B cell (primary cell): ENCODE results near the gene TMEM53. TPM values are rescaled to one million over a fixed set of nuclear protein-coding genes. Genes with fewer than 3 reads are reported as not detected.

Experiments
- ATAC-seq: fragments of 200-7000 bp; cut with Tn5 transposase; one replicate; pipeline ENCODE4 v1.10.0; 2021; ENCODE audit warnings: low read depth, mild to moderate bottlenecking, moderate number of reproducible peaks, moderate library complexity
- CTCF ChIA-PET: fragments of 350-600 bp; sonication (Branson Sonifier 250); formaldehyde crosslinking; loops from one replicate; lab custom pipeline; 2021; ENCODE audit warnings: antibody characterized with exemption, inconsistent platforms; lab: Charles Lee
- POLR2A ChIA-PET: fragments of 350-600 bp; sonication (Branson Sonifier 250); formaldehyde crosslinking; loops from one replicate; lab custom pipeline; 2021; ENCODE audit warnings: antibody characterized with exemption; lab: Charles Lee
- DNase-seq: peaks from one replicate; pipeline ENCODE4 v3.0.0; 2013
- H2AFZ ChIP-seq: 2 replicates; pipeline ENCODE4 v1.6.1; 2012; ENCODE audit warnings: mild to moderate bottlenecking, low read depth, low read length; ENCODE audit not compliant: insufficient read depth, poor library complexity, severe bottlenecking
- H3K27ac ChIP-seq, 2 donors: 1 replicate in 1 of 2; 2 replicates in 1 of 2; pipeline ENCODE4 v1.5.1; 2012 to 2013; ENCODE audit warnings: low read length in 2 of 2, mild to moderate bottlenecking in 2 of 2, moderate library complexity in 1 of 2
- H3K27me3 ChIP-seq, 4 experiments: fragments of 200-600 bp in 1 of 4; sonication (generic) in 1 of 4; replicated peaks in 1 of 4; 1 replicate in 2 of 4; 2 replicates in 2 of 4; pipeline versions ENCODE4 v1.6.1 to v1.7.0; 2013 to 2016; ENCODE audit warnings: low read length in 3 of 4, mild to moderate bottlenecking in 2 of 4, mixed read lengths in 1 of 4, moderate library complexity in 1 of 4; ENCODE audit not compliant: insufficient read depth in 4 of 4, control insufficient read depth in 3 of 4; ENCODE audit errors: control extremely low read depth in 1 of 4
- H3K36me3 ChIP-seq, 2 experiments: replicated peaks in 1 of 2; 1 replicate in 1 of 2; 2 replicates in 1 of 2; pipeline versions ENCODE4 v1.6.1 to v1.7.1; 2013; ENCODE audit warnings: low read length in 1 of 2; ENCODE audit not compliant: insufficient read depth in 2 of 2, control insufficient read depth in 1 of 2; ENCODE audit errors: control extremely low read depth in 1 of 2, extremely low read depth in 1 of 2
- H3K4me1 ChIP-seq, 2 donors: fragments of 200-600 bp in 1 of 2; sonication (generic) in 1 of 2; 1 replicate in 1 of 2; 2 replicates in 1 of 2; pipeline versions ENCODE4 v1.5.1 to v1.6.1; 2013 to 2017; ENCODE audit warnings: low read length in 2 of 2; ENCODE audit not compliant: control insufficient read depth in 2 of 2, insufficient read depth in 2 of 2
- H3K4me2 ChIP-seq: replicated peaks from 2 replicates; pipeline ENCODE3; 2012; ENCODE audit warnings: mild to moderate bottlenecking, low read depth, low read length; ENCODE audit not compliant: poor library complexity, severe bottlenecking
- H3K4me3 ChIP-seq, 5 experiments: fragments of 200-600 bp in 1 of 5; sonication (generic) in 1 of 5; 1 replicate in 3 of 5; 2 replicates in 2 of 5; pipeline versions ENCODE4 v1.5.1 to v1.7.0; 2011 to 2016; ENCODE audit warnings: low read length in 4 of 5, mild to moderate bottlenecking in 4 of 5, low read depth in 2 of 5, control low read depth in 1 of 5, moderate library complexity in 1 of 5; ENCODE audit not compliant: insufficient read depth in 1 of 5; ENCODE audit errors: control extremely low read depth in 1 of 5, extremely low read depth in 1 of 5
- H3K79me2 ChIP-seq: fragments of 200-600 bp; sonication (generic); one replicate; pipeline ENCODE4 v1.6.0; 2016; ENCODE audit warnings: low read length; ENCODE audit not compliant: control insufficient read depth, insufficient read depth
- H3K9ac ChIP-seq: fragments of 200-600 bp; sonication (generic); 2 replicates; pipeline ENCODE4 v1.6.1; 2017; ENCODE audit warnings: mild to moderate bottlenecking, low read length, moderate library complexity
- H3K9me3 ChIP-seq, 3 donors: one replicate each; pipeline versions ENCODE4 v1.6.1 to v1.7.1; 2013; ENCODE audit warnings: low read length in 2 of 3; ENCODE audit not compliant: control insufficient read depth in 2 of 3, insufficient read depth in 1 of 3; ENCODE audit errors: control extremely low read depth in 1 of 3
- H4K20me1 ChIP-seq: 2 replicates; pipeline ENCODE4 v1.6.0; 2012; ENCODE audit warnings: mild to moderate bottlenecking, low read length; ENCODE audit not compliant: insufficient read depth, control insufficient read depth, poor library complexity, severe bottlenecking
- H3K27ac Mint-ChIP-seq: one replicate; pipeline ENCODE4 v1.8.0; 2021; ENCODE audit warnings: mixed read lengths
- H3K27me3 Mint-ChIP-seq: one replicate; pipeline ENCODE4 v1.8.0; 2021; ENCODE audit warnings: mixed read lengths
- H3K4me1 Mint-ChIP-seq: one replicate; pipeline ENCODE4 v1.8.0; 2021; ENCODE audit warnings: mixed read lengths
- H3K4me3 Mint-ChIP-seq: one replicate; pipeline ENCODE4 v1.8.0; 2021; ENCODE audit warnings: mixed read lengths
- H3K9me3 Mint-ChIP-seq: one replicate; pipeline ENCODE4 v1.8.0; 2022; ENCODE audit warnings: mixed read lengths; ENCODE audit not compliant: insufficient read depth
- CTCF ChIP-seq: fragments of 200-600 bp; IDR thresholded peaks from one replicate; pipeline ENCODE4 v1.8.0; 2022; ENCODE audit warnings: antibody characterized with exemption, mild to moderate bottlenecking
- EZH2 ChIP-seq: IDR thresholded peaks from 2 replicates; pipeline ENCODE4 v1.6.1; 2012; ENCODE audit warnings: borderline replicate concordance, low read depth, mild to moderate bottlenecking, moderate library complexity, low read length; ENCODE audit not compliant: insufficient read depth, poor library complexity, severe bottlenecking
- WGBS: methylation state at CpG from one replicate; pipeline ENCODE4 v1.1.5; 2013; ENCODE audit warnings: missing lambda C conversion rate; ENCODE audit not compliant: insufficient coverage; 5-methylcytosine and 5-hydroxymethylcytosine counted together
- intact Hi-C: fragments of 100-400 bp; cut with micrococcal nuclease; formaldehyde crosslinking; loops from one replicate; pipeline ENCODE4 v1.10.0; 2022
- polyA plus RNA-seq: library from polyadenylated mRNA; depleted of rRNA; stranded (reverse); fragments of >200 nt; gene quantifications from 2 replicates; pipeline ENCODE4 v1.2.3, GENCODE V29; 2012
- total RNA-seq, 2 donors: library from RNA; stranded (reverse); fragments of 120-200 nt in 1 of 2; gene quantifications; 1 replicate in 1 of 2; 2 replicates in 1 of 2; pipeline versions ENCODE4 v1.2.3 to v1.2.4, GENCODE V29; 2013 to 2022

The TMEM53 gene
- total and polyA plus RNA-seq, 2 donors (not counting 1 experiment from before 2014, with no cell fraction given), result 6.5 to 6.8 TPM

GRCh38 chr1:44693159-44693558, 18.9 kb upstream of the TMEM53 start:
- intact Hi-C loops, result no loop called here
- H3K4me1 Mint-ChIP-seq, result peaks cover 42% of the 10 kb centered on the region
- H3K9me3 Mint-ChIP-seq, result no peaks in the 10 kb centered on the region
- Histone ChIP-seq H3K9ac (no peak overlapping the region), H3K4me1 (peaks cover 37% of the 10 kb centered on the region in 2 donors), H3K9me3 (no peaks in the 10 kb centered on the region), H3K36me3 (peaks cover 0 to 2% of the 10 kb centered on the region in 2 experiments), H3K27ac (no peak overlapping the region), H3K4me3 (no peak overlapping the region), H3K4me2 (no peak overlapping the region), H4K20me1 (no peaks in the 10 kb centered on the region), H3K27me3 (no peaks in the 10 kb centered on the region), H2AFZ (no peak overlapping the region), H3K79me2 (peaks cover 5% of the 10 kb centered on the region)
- ATAC-seq, result no peak
- TF ChIP-seq CTCF (no peak), EZH2 (no peak)
- no peak for DNase-seq
- no peaks in the 10 kb centered on the region for H3K27me3 Mint-ChIP-seq
- H3K27ac Mint-ChIP-seq, result no peak overlapping the region
- ChIA-PET POLR2A (no interaction called here), CTCF (no interaction called here)
- 100% methylated on average over 1 of the region's 2 CpGs for WGBS
- no peak overlapping the region for H3K4me3 Mint-ChIP-seq

- Mint-ChIP-seq H3K9me3 (no peaks in the 10 kb centered on the region), H3K27me3 (no peaks in the 10 kb centered on the region), H3K4me3 (no peak overlapping the region), H3K4me1 (peaks cover 17% of the 10 kb centered on the region), H3K27ac (no peak overlapping the region)
- no peak for TF ChIP-seq CTCF
- no peak for TF ChIP-seq EZH2
- ChIA-PET POLR2A (no interaction called here), CTCF (no interaction called here)
- Histone ChIP-seq H3K4me3 (no peak overlapping the region), H3K9ac (no peak overlapping the region), H3K4me1 (peaks cover 4% of the 10 kb centered on the region in 2 donors), H2AFZ (no peak overlapping the region), H3K9me3 (no peaks in the 10 kb centered on the region), H4K20me1 (no peaks in the 10 kb centered on the region), H3K27me3 (no peaks in the 10 kb centered on the region), H3K79me2 (no peaks in the 10 kb centered on the region), H3K36me3 (no peaks in the 10 kb centered on the region), H3K27ac (no peak overlapping the region), H3K4me2 (no peak overlapping the region)
- no peak for ATAC-seq
- DNase-seq, result no peak
- WGBS, result 97% methylated on average over 2 of the region's 3 CpGs
- intact Hi-C loops, result no loop called here
Observed at GRCh38 chr1:44689447-44689765, 15.1 kb upstream of the TMEM53 start.
